Cortex of kidney (tissue), 1 donor: ENCODE measurements around the gene CDC73.
"Not testable (repeated sequence)": the region's sequence is repeated elsewhere in the genome, so short reads cannot be mapped to it uniquely, and the experiment has no call there.

Experiments used
- DNase-seq: peaks from one replicate; lab custom pipeline; 2025; lab: John Stamatoyannopoulos, UW

CDC73 gene

DNA sequence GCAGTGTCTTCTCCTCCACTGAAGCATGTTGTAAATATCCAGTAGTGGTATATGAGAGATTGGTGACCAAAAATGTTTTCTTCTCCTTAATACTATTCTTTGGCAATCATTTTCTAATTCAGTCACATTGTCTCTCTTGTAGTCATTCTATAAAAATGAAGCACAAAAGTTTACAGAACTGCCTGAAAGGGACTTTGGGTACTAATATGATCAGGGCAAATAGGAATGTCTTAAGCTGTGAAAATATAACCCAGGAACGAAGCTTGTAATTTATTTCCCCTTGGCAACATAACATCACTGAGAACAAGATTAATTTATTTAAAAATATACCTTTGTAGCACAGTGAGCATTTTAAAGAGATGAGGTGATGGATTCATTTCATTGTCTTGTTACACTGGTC is 59.7 kb downstream of the CDC73 start:
- no peak for DNase-seq

DNA sequence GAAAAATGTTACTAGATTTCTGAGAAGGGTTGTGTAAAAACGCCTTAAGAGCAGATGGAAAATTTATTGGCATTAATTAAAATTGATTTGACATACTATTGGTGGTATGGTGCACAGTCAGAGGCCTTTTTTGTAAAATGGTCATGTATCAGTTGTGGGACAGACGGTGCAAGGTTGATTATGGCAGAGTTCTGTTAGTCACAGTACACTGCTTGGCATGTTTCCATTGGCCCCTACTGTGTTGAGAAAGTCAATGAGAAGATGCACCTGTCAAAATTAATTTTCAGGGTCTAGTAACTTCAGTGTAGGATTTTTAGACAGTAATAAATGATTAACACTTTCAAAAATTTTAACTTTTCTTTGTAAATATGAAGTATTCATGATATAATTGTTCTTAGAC is 60.2 kb downstream of the CDC73 start:
- DNase-seq, result no peak

DNA sequence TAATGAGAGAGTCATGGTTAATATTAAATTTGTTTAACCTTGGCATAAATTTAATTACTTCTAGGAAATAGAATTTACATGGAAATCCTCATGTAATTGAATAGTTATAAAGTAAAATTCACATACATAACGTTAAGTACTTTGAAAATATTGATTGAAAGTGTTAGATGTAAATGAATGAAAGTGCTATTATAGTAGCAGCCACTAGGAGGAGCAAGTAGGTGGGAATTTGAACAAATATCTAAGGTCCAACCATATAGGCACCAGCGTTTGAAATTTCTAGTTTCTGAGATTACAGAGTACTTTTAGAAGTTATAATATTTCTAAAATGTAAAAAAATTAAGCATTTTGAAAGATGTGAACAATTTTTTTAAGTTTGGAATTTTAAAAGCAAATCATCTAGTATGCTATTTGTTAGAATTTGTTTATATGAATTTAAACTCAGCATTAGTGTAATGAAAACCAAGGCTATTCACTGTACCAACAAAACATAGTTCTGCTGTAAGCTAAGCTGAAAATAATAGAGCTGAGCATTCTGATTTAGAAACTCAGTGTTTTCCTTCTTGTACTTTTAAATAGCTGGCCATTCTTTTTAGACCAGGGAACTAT is 61.3 kb downstream of the CDC73 start:
- DNase-seq, result no peak

DNA sequence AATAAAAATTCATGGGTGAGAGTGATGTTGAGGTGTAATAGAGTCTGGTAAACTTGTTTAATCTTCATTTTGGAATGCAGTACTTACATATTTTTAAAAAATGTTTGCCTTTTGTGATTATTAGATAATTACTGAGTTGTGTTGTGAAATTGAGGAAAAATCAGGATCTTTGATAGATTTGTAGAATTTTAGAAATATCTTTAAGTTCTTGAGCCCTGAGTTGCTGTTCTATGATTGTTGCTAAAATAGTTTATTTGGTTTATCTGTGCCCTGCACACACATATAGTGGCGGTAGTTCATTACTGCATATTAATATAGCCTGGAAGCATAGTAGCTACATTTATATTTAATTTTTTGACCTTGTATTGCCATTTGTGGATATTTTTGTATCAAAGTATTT is 62.9 kb downstream of the CDC73 start:
- DNase-seq, result no peak

DNA sequence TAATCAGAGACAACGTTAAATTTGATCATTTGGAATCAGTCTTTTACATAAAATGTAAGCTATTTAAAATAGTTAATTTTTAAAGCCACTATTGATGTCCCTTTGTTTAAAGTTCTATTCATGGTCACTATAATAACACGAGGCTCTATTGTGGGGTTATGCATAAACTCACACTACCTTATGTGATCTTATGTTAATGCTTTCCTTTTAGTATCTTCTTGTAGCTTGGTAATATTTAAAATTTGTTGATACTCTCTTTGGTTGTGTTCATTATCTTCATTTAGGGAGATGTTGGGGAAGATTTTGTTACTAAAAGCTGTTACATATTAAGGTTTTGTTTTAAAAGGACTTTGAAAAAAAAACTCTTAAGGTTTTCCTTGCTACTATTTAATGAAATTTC is 63.4 kb downstream of the CDC73 start:
- DNase-seq, result no peak

DNA sequence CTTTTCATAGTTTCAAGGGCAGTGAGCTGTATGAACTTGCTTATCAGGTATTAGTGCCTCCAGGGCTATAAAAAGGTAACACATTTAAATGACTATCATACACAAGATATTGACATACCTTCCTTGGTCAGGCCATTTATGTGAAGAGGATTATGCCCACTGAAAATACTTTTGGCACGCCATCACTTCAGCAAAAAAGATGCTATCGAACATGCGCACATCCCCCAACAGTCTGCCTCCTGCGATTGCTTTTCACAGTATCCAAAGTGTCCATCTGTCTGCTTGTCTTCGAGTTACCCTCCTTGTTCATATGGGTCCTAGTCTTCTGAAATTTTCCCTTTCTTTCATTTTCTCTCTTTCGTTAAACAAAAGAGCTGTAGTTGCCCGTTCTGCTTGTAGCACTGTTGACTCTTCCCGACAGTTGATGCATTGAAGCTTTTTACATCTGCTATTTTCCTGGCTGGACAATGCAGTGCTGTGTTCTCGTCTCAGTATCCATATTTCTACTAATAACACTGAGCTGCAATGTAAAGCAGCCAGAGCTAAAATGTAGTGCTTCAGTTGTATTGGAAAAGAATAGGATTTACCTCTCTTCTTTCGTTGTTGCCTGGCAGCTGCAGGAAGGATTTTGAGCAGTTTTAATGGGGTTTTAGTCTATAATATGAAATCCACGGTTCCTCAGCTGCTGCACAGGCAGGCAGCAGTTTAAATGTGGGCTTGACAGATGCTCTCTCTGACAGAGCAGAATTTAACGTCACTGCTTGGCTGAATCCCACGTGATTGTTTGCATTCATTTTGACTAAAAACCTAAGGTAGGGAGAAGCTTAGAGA is 64.3 kb downstream of the CDC73 start, which contains the start of gene B3GALT2:
Gene B3GALT2, minus strand, starts transcription at position 713 of the 831 bp plus-strand sequence. CDS start 5,051 bp downstream, outside the sequence.
- no peak for DNase-seq

DNA sequence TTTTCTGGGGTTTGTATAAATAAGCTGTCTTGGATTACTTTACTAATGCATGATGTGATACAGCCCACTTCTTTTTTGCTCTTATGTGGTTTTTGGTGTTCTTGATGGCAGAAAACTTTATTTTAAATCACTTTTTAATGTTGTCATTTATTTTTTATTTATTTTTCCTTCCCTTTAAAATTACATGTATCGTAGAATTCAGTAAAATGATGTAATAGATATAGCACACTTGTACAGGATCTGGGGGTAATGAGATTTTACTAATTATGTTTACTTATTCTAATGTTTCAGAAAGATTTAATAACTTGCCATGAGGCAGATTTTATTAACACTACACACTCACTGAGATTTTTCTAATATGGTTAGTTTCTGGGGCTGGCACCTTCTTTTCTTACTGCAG is 65.3 kb downstream of the CDC73 start:
- no peak for DNase-seq

DNA sequence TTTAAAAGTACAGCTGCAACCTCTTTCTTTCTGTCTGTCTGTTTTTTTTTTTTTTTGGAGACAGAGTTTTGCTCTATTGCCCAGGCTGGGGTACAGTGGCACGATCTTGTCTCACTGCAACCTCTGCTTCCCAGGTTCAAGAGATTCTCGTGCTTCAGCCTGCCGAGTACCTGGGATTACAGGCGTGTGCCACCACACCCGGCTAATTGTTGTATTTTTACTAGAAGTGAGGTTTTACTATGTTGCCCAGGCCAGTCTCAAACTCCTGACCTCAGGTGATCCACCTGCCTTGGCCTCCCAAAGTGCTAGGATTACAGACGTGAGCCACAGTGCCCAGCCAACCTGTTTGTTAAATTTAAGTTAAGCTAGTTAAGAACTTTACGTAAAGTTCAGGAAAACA is 67.1 kb downstream of the CDC73 start:
- not testable (repeated sequence) for DNase-seq

- no peak for DNase-seq
Observed at GRCh38 chr1:193189442-193190095, 67.7 kb downstream of the CDC73 start.

DNA sequence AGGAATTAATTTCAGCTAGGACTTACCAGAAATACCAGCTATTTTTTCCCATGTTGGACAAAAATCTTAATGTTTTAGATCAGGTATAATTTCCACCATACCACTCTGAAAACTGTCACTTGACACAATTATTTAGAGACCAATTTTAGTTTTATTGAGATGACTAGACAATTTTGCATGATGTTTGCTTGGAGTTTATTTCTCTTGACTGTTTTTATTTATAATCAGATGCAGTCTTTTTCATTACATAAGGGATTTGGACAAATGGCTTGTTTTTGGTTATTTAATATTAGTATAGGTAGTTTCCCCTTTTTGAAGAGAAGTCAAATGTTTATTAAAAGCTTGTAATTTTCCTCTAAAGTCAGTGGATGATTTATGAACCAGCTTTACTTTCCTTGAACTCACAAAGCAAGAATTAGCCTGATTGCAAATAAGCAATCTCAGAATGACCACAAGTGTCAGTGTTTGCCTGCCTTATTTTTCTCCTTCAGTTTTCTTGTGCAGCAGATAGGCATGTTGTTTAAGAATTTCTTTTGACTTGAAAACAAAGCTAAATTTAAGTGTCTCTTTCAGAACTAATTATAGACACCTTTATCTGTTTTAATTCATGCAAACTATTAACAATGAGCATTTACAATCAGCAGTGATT is 68.4 kb downstream of the CDC73 start:
- DNase-seq, result no peak

- no peak for DNase-seq
Observed at GRCh38 chr1:193192586-193192985, 70.8 kb downstream of the CDC73 start.

DNA sequence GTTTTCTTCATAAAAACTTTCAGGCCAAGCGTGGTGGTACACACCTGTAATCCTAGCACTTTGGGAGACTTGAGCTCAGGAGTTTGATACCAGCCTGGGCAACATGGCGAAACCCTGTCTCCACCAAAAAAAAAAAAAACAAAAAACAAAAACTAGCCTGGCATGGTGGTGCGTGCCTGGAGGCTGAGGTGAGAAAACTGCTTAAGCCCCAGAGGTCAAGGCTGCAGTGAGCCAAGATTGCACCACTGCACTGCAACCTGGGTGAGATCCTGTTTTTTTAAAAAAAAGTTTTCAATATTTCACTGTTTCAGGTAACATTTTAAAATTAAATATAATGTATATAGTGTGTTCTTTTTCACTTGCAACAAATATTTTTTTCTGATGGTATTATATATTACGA is 78.1 kb downstream of the CDC73 start:
- no peak for DNase-seq

DNA sequence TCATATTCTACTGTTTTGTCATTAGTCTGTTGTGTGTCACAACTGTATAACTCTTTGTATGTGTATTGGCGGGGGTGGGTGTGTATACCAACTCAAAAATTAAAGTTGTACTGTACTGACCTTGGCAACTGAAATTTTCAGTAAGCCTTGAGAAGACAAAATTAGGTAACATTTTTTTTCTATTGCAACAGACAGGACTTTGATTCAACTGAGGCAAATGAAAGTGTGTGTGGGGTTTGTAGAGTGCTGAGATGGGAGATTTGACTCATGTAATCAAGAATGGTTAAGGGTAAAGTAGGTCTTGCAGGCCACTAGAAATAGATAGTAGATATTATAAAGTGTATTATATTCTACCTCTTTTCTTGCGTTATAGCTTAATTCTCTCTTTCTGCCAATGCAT is 79.2 kb downstream of the CDC73 start:
- DNase-seq, result no peak

DNA sequence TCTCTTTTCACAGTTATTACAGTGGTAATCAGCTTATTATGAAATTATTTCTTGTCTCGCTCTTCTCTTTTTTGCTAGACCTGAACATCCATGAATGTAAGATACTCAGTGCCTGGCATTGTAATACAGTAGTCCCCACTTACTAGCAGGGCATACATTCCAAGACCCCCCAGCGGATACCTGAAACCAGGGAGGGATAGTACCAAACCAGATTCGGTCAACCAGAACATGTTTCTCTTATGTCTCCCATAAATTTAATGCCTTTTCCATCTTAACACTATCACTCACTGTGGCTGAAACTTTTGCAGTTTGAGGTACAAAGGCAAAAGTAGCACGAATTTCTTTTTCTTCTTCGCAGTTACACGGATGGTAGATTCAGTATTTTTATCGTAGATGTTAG is 89.2 kb downstream of the CDC73 start:
- no peak for DNase-seq

GRCh38 chr1:193211539-193211938 is 89.7 kb downstream of the CDC73 start:
- no peak for DNase-seq

DNA sequence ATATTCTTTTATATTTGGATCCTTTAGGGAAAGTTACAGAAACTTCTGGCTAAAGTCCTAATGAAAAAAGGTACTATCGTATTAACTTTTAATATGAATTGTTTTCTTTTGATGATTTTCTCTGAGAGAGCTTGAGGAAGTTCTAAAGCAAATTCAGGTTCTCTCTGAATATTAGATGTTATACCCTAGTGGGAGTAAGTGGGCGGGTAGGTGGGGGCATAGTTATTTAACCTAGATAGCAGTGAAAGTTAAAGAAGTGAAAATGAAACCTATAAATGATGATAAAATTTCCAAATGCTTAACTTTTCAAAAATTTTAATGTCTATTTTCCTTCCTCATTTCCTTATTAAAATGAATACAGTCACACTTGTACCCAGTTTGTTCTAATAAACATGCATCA is 90.8 kb downstream of the CDC73 start:
- DNase-seq, result no peak

GRCh38 chr1:193213998-193214397 is 92.2 kb downstream of the CDC73 start:
- DNase-seq, result no peak

- DNase-seq, result no peak
Observed at GRCh38 chr1:193216920-193217319, 95.1 kb downstream of the CDC73 start.

GRCh38 chr1:193219391-193219790 is 97.6 kb downstream of the CDC73 start:
- DNase-seq, result no peak

- DNase-seq, result no peak
Observed at GRCh38 chr1:193221651-193222050, 99.8 kb downstream of the CDC73 start.

DNA sequence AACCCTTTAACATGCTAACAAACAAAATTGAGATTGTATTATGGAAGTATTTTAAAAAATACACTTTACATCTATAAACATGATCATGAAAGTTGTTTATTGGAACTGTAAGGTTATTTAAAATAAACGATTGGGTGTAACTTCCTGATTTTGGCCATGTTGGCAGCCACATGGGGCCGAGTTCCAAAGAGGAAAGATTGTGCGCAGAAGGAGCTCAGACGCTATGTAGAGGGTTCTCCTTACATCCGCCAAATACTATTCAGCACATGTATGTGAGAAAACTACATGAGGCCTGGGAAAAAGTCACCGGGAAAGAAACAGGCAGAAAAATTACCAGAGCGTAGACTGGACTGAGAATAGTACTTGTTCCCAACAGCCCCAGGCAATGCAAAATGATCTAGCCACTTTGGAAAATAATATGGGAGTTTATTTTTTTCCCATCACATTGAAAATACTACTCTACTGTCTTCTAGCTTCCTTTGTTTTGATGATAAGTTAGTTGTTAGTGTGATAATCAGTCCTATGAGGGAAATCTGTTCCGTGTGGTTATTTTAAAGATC is 100.3 kb downstream of the CDC73 start:
- no peak for DNase-seq

GRCh38 chr1:193229136-193229535 is 107.3 kb downstream of the CDC73 start:
- DNase-seq, result no peak
